ENCODE results near the gene CCDC85C.

DNA sequence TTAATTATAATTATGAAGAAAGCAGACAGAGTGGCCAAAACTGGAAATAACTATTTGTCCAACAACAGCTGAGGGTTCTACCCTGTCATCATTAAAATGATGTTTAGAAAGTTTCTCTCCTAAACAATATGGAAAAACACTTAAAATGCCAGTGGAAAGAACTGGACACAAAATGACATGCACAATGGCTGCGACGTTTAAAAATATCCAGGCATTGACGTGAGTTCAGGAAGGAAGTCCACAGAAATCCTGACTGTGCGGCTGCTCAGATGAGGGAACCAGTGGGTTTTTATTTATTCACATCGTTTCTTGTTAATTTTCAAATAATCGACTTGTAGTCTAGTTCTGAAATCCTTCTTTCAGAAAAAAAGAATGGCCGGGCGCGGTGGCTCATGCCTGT, 64.5 kb downstream of the CCDC85C start:
- TF ChIP-seq, protein P1, sequence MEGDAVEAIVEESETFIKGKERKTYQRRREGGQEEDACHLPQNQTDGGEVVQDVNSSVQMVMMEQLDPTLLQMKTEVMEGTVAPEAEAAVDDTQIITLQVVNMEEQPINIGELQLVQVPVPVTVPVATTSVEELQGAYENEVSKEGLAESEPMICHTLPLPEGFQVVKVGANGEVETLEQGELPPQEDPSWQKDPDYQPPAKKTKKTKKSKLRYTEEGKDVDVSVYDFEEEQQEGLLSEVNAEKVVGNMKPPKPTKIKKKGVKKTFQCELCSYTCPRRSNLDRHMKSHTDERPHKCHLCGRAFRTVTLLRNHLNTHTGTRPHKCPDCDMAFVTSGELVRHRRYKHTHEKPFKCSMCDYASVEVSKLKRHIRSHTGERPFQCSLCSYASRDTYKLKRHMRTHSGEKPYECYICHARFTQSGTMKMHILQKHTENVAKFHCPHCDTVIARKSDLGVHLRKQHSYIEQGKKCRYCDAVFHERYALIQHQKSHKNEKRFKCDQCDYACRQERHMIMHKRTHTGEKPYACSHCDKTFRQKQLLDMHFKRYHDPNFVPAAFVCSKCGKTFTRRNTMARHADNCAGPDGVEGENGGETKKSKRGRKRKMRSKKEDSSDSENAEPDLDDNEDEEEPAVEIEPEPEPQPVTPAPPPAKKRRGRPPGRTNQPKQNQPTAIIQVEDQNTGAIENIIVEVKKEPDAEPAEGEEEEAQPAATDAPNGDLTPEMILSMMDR (conservative IDR thresholded peaks at IDR 0.05; ENCODE audit: low read length) = no peak
- no peak for TF ChIP-seq EZH2phosphoT487 (IDR thresholded peaks at IDR 0.05; ENCODE audit: borderline replicate concordance, low read depth, low read length)

All from OCI-LY7 (cell line).